Neural cell (in vitro differentiated cells): ENCODE results near the gene LRMDA. TPM values are rescaled to one million over a fixed set of nuclear protein-coding genes. Genes with fewer than 3 reads are reported as not detected.

Experiments used
- H2AFZ ChIP-seq: fragments of 200-600, 300-800 bp; sonication (generic), shearing (Covaris generic); 2 replicates; pipeline ENCODE4 v1.6.0; 2014; ENCODE audit warnings: low read depth, mild to moderate bottlenecking, antibody characterized with exemption, low read length, moderate library complexity
- H3F3A ChIP-seq: fragments of 200-600 bp; shearing (Covaris generic); 2 replicates; pipeline ENCODE4 v1.6.1; 2016; ENCODE audit warnings: mild to moderate bottlenecking, moderate library complexity, mixed read lengths, antibody characterized with exemption, low read length; ENCODE audit not compliant: insufficient read depth, poor library complexity, severe bottlenecking
- H3K27ac ChIP-seq: fragments of 200-600, 300-800 bp; sonication (generic), shearing (Covaris generic); 2 replicates; pipeline ENCODE4 v1.5.1; 2014; ENCODE audit warnings: mild to moderate bottlenecking, low read length, moderate library complexity
- H3K27me3 ChIP-seq: fragments of 300-800, 200-600 bp; sonication (generic), shearing (Covaris generic); 2 replicates; pipeline ENCODE4 v1.6.0; 2014; ENCODE audit warnings: mild to moderate bottlenecking, low read depth, low read length, moderate library complexity; ENCODE audit not compliant: insufficient read depth
- H3K36me3 ChIP-seq: fragments of 300-800, 200-600 bp; sonication (generic), shearing (Covaris generic); 2 replicates; pipeline ENCODE4 v1.5.1; 2014; ENCODE audit warnings: mild to moderate bottlenecking, antibody characterized with exemption, low read length, moderate library complexity; ENCODE audit not compliant: insufficient read depth
- H3K4me2 ChIP-seq: fragments of 300-800, 200-600 bp; sonication (generic), shearing (Covaris generic); 2 replicates; pipeline ENCODE4 v1.6.0; 2014; ENCODE audit warnings: mild to moderate bottlenecking, low read length
- H3K4me3 ChIP-seq: fragments of 300-800, 200-600 bp; sonication (generic), shearing (Covaris generic); 2 replicates; pipeline ENCODE4 v1.5.1; 2014; ENCODE audit warnings: mild to moderate bottlenecking, low read length, moderate library complexity
- H3K79me2 ChIP-seq: fragments of 200-600 bp; shearing (Covaris generic); replicated peaks from 2 replicates; pipeline ENCODE4 v1.6.0; 2014; ENCODE audit warnings: mild to moderate bottlenecking, low read length, moderate library complexity; ENCODE audit not compliant: insufficient read depth
- H3K9ac ChIP-seq: fragments of 300-800, 200-600 bp; sonication (generic), shearing (Covaris generic); 2 replicates; pipeline ENCODE4 v1.6.1; 2016; ENCODE audit warnings: mild to moderate bottlenecking, low read length, mixed read lengths
- H3K9me2 ChIP-seq: fragments of 200-600 bp; shearing (Covaris generic); 2 replicates; pipeline ENCODE4 v1.6.1; 2016; ENCODE audit warnings: mild to moderate bottlenecking, low read length, mixed read lengths; ENCODE audit not compliant: insufficient read depth
- H3K9me3 ChIP-seq: fragments of 200-600, 300-800 bp; sonication (generic), shearing (Covaris generic); 2 replicates; pipeline ENCODE4 v1.6.1; 2016; ENCODE audit warnings: mild to moderate bottlenecking, mixed run types, low read length, moderate library complexity, mixed read lengths
- H4K20me1 ChIP-seq: fragments of 200-600 bp; shearing (Covaris generic); 2 replicates; pipeline ENCODE4 v1.6.1; 2016; ENCODE audit warnings: mild to moderate bottlenecking, mixed run types; ENCODE audit not compliant: insufficient read depth
- CTCF ChIP-seq: fragments of 450-650 bp; IDR thresholded peaks from 2 replicates; pipeline ENCODE4 v1.5.1; 2014; ENCODE audit warnings: antibody characterized with exemption, mild to moderate bottlenecking, moderate library complexity; ENCODE audit not compliant: poor library complexity, severe bottlenecking
- EP300 ChIP-seq: fragments of 450-650 bp; conservative IDR thresholded peaks from 2 replicates; pipeline ENCODE4 v1.6.1; 2014; ENCODE audit warnings: antibody characterized with exemption, mild to moderate bottlenecking, moderate library complexity; ENCODE audit not compliant: poor library complexity, severe bottlenecking
- EZH2 ChIP-seq: fragments of 200-600, 300-800 bp; shearing (Covaris generic), sonication (generic); IDR thresholded peaks from 2 replicates; pipeline ENCODE4 v1.6.1; 2014; ENCODE audit warnings: antibody characterized with exemption, low read length, borderline replicate concordance, mild to moderate bottlenecking; ENCODE audit not compliant: insufficient read depth, poor library complexity, severe bottlenecking
- MXI1 ChIP-seq: fragments of 450-650 bp; conservative IDR thresholded peaks from 2 replicates; pipeline ENCODE4 v1.6.1; 2014; ENCODE audit warnings: antibody characterized with exemption, mild to moderate bottlenecking; ENCODE audit not compliant: poor library complexity, severe bottlenecking
- POLR2AphosphoS5 ChIP-seq: IDR thresholded peaks from 2 replicates; pipeline ENCODE4 v1.6.1; 2012
- RAD21 ChIP-seq: fragments of 450-650 bp; conservative IDR thresholded peaks from 2 replicates; pipeline ENCODE4 v1.6.1; 2014; ENCODE audit warnings: antibody characterized with exemption, mild to moderate bottlenecking, moderate library complexity
- REST ChIP-seq: IDR thresholded peaks from 2 replicates; pipeline ENCODE4 v1.6.1; 2012; ENCODE audit warnings: borderline replicate concordance
- SMC3 ChIP-seq: fragments of 450-650 bp; conservative IDR thresholded peaks from 2 replicates; pipeline ENCODE4 v1.6.1; 2014; ENCODE audit warnings: antibody characterized with exemption, mild to moderate bottlenecking, moderate library complexity; ENCODE audit not compliant: poor library complexity
- TAF1 ChIP-seq: IDR thresholded peaks from 2 replicates; pipeline ENCODE4 v1.6.1; 2012; ENCODE audit warnings: low read depth
- polyA plus RNA-seq: library from polyadenylated mRNA; depleted of rRNA; stranded (reverse); fragments of >200 nt; gene quantifications from 2 replicates; pipeline ENCODE4 v1.2.3, GENCODE V29; 2014

LRMDA gene
- polyA plus RNA-seq, 1 donor from 2014 or later = 5.6 TPM

- H3K9me3 ChIP-seq = peaks cover 6% of the 10 kb centered on the region
- no peaks in the 10 kb centered on the region for H3K79me2 ChIP-seq
- no peak overlapping the region for H2AFZ ChIP-seq
- no peak overlapping the region for H3K9ac ChIP-seq
- no peak overlapping the region for H3K4me2 ChIP-seq
- no peaks in the 10 kb centered on the region for H3F3A ChIP-seq
- no peaks in the 10 kb centered on the region for H4K20me1 ChIP-seq
- no peaks in the 10 kb centered on the region for H3K36me3 ChIP-seq
- H3K4me3 ChIP-seq = no peak overlapping the region
- H3K9me2 ChIP-seq = no peaks in the 10 kb centered on the region
- H3K27ac ChIP-seq = no peak overlapping the region
- no peaks in the 10 kb centered on the region for H3K27me3 ChIP-seq
- no peak for TF ChIP-seq EP300
- no peak for TF ChIP-seq TAF1
- no peak for TF ChIP-seq EZH2
- TF ChIP-seq CTCF = no peak
- no peak for TF ChIP-seq POLR2AphosphoS5
- no peak for TF ChIP-seq MXI1
- no peak for TF ChIP-seq SMC3
Observed at GRCh38 chr10:76497666-76498065, 1066.2 kb downstream of the LRMDA start.

- Histone ChIP-seq H3K27ac (no peak overlapping the region), H4K20me1 (no peaks in the 10 kb centered on the region), H3K27me3 (no peaks in the 10 kb centered on the region), H3K79me2 (no peaks in the 10 kb centered on the region), H3K9me2 (no peaks in the 10 kb centered on the region), H3K9ac (no peak overlapping the region), H3K36me3 (no peaks in the 10 kb centered on the region), H2AFZ (no peak overlapping the region), H3F3A (no peaks in the 10 kb centered on the region), H3K4me3 (no peak overlapping the region), H3K9me3 (peaks cover 5% of the 10 kb centered on the region), H3K4me2 (no peak overlapping the region)
- no peak for TF ChIP-seq MXI1
- no peak for TF ChIP-seq REST
- no peak for TF ChIP-seq CTCF
- no peak for TF ChIP-seq EP300
- TF ChIP-seq RAD21 = no peak
- no peak for TF ChIP-seq POLR2AphosphoS5
Observed at GRCh38 chr10:76504823-76505222, 1073.4 kb downstream of the LRMDA start.
